HG02588 (cell line): ENCODE results near the gene B4GALT5.
A peak's percentile ranks its signal among the peaks of the same experiment; 100 is the strongest.
"Not testable (repeated sequence)": the region's sequence is repeated elsewhere in the genome, so short reads cannot be mapped to it uniquely, and the experiment has no call there.

ENCODE experiments used
- ATAC-seq: cut with Tn5 transposase; IDR thresholded peaks from one replicate; pipeline ENCODE4 v1.9.1; 2021; ENCODE audit warnings: mild to moderate bottlenecking, moderate library complexity; ENCODE audit not compliant: unreplicated experiment

The B4GALT5 gene

GRCh38 chr20:49739042-49739441 is 25.4 kb upstream of the B4GALT5 start:
- ATAC-seq = no peak

- ATAC-seq = no peak
These were observed 23.6 kb upstream of the B4GALT5 start for GRCh38 chr20:49737260-49737659.

GRCh38 chr20:49729780-49730179 is 16.1 kb upstream of the B4GALT5 start:
- ATAC-seq = no peak

GRCh38 chr20:49727894-49728885 is 14.5 kb upstream of the B4GALT5 start:
- ATAC-seq = no peak

- ATAC-seq = no peak
These were observed 13.8 kb upstream of the B4GALT5 start for GRCh38 chr20:49727478-49727877.

- ATAC-seq = no peak
These were observed 12.0 kb upstream of the B4GALT5 start for GRCh38 chr20:49725694-49726093.

DNA sequence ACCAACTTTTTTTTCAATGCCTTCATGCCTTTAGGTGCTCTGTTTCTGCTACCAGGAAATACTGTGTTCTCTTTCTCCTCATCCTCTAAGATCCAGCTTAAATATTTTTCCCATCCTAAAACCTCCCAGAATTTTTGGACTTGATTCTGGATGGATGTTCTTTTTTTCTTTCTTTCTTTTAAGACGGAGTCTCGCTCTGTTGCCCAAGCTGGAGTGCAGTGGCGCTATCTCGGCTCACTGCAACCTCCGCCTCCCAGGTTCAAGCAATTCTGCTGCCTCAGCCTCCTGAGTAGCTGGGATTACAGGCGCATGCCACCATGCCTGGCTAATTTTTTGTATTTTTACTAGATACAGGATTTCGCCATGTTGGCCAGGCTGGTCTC is 11.5 kb upstream of the B4GALT5 start:
- not testable (repeated sequence) for ATAC-seq

DNA sequence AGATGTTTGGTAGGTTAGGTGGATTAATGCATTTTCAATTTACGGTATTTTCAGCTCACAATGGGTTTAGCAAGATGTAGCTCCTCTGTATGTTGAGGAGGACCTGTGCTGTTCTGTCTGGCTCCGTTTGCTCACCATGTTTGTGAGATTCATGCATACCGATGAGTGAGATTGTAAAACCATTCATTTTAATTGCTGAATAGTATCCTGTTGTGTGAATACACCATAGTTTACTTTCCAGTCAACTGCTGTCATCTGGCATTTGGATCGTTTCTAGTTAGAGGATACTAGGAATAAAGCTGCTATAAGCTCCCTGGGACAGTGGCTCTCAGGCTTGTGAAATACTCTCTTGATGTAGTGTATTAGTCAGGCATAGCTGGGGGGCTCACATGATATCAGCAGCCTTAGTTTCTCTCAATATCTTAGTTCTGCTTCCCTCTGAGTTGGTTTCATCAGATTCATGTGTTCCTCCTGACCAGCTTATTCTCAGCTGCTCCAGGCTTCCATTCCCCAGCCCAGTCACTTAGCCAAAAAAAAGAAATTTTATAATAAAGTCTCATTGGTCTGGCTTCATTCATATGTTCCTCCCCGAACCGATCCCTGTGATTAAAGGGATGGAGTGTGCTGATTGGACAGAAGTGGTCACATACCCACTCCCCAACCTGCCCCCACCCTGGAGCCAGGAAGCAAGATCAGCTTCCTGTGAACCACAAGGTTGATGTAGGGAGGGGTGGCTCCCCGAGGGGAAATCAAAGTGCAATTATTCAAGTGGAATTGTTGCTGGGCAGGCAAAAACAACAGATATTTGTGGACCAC is 10.9 kb upstream of the B4GALT5 start:
- ATAC-seq = no peak

- ATAC-seq = not testable (repeated sequence)
These were observed 10.1 kb upstream of the B4GALT5 start for GRCh38 chr20:49723758-49724157.

- not testable (repeated sequence) for ATAC-seq
These were observed 7.6 kb upstream of the B4GALT5 start for GRCh38 chr20:49721326-49721725.

- ATAC-seq = no peak
These were observed 1.8 kb upstream of the B4GALT5 start for GRCh38 chr20:49715466-49715865.

DNA sequence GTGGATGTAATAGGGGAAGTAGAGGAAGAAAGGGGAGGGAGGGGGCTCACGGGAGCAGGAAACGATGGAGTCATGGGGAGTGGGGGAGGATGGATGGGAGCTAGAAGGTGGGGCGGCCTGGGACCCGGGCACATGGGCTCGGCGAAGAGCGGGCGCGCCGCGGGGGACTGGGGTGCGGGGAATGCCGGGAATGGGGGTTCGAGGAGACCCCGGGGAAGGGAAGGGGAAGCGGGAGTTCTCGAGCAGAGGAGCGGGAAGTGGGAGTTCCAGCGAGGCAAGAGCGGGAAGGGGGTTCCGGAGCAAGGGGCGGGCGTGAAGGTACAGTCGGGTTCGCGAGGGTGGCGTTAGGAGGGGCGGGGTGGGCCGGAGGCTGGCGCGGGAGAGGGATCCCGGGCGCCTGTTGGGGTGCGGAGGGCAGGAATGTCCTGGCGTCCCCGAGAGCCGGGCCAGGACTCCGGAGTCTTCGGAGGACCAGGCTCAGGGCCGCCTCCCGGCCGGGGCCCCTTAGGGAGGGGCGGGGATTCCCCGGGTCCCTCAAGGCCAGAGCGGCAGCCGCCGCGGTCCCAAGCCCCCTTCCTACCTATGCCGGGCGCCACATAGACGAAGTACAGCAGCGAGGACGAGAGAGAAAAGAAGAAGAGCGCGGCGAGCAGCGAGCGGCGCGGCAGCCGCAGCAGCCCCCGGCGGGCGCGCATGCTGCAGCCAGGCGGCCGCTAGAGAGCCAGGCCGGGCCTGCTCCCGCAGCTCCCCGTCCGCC is 504 bp downstream of the B4GALT5 start:
- peak; percentile 44 for ATAC-seq

GRCh38 chr20:49712646-49712995 is 1.1 kb downstream of the B4GALT5 start:
- no peak for ATAC-seq

- no peak for ATAC-seq
These were observed 1.6 kb downstream of the B4GALT5 start for GRCh38 chr20:49712118-49712517.

DNA sequence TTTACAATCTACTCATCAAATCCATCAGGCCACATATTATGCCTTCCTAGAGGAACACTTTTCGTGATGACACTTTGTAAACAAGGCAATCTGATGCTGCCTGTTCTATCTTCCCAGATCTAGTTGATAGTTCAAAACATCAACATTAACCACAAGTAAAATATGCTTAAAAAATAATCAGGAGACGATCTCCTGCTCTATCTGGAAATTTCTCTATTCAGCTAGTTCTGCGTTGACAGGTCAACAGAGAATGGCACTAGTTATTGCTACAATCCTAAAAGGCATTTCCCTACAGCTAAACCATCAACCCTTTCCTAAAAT is 2.1 kb downstream of the B4GALT5 start:
- ATAC-seq = no peak

DNA sequence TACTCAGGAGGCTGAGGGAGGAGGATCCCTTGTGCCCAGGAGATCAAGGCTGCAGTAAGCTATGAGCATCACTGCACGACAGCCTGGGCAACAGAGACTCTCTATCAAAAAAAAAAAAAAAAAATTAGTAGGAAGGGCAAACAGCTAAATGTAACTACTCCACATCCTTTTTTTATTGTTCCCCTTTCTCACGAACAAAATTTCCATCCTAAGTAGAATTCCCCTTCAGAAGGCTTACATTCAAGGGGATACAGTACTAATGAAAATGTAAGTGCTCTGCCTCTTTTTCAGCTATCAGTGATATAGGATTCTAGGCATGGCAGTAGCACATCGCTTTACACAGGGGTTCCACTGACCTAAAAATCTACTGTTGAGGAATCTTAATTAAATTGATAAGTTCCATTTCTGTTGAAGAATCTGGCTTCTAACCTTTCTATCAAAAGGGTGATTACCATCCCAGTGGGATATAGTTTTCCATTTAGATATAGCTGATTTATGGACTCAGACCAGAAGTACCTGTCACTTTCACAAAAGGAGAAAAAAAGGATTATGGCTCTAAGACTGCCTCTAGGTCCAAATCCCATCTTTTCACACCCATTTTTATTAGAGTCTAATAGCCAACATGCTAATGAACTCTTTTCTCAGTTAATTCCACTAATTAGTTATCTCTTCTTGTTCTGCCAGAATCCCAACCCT is 2.6 kb downstream of the B4GALT5 start:
- ATAC-seq = no peak

GRCh38 chr20:49707118-49707517 is 6.6 kb downstream of the B4GALT5 start:
- no peak for ATAC-seq

DNA sequence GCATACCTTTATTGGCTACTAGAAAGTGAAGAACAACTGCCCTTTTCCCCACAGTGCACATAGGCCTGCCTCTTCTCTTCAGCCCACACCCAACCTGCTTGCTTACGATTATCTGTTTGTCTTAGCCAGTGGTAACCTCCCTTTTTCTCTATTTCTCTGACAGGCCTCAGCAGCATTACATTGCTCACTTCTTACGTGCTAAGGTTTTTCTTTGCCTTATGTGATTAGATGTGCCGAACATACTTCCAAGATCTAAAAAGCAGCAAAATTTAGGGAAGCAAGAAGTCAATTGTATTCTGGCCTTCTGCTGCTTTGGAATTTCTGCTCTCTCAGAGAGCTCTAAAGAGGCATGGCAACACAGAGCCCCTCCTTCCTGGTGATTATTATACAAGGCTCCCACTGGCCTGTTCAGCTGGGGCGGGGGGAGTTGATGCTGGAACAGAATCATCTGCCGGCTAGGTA is 7.0 kb downstream of the B4GALT5 start:
- ATAC-seq = no peak

DNA sequence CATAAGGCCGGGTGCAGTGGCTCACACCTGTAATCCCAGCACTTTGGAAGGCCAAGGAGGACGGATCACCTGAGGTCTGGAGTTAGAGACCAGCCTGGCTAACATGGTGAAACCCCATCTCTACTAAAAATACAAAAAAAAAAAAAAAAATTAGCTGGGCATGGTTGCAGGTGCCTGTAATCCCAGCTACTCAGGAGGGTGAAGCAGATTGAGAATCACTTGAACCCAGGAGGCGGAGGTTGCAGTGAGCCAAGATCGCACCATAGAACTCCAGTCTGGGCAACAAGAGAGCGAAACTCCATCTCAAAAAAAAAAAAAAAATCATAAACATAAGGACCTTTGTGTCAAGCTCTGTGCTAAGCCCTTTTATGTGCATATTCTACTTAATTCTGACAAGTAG is 7.8 kb downstream of the B4GALT5 start:
- not testable (repeated sequence) for ATAC-seq

- no peak for ATAC-seq
These were observed 8.3 kb downstream of the B4GALT5 start for GRCh38 chr20:49705358-49705757.

DNA sequence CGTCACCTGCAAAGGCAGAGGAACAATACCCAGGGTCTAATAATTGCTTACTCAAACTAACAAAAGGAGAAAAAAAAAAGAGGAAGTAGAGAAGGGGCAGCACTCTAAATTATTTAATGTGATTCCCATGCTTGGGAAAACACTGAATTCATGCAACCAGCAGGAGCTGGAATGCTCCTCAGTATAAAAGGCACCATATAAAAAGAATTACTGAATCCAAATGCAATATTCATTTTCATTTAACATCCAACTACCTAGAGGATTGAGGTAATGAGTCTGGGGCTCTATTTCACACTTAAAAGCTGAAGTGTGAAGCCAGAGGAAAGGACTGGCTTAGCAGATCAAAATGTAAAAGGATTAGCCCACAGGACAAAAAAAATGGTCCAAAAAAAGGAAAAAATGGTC is 8.7 kb downstream of the B4GALT5 start:
- no peak for ATAC-seq
